ENCODE data around the gene NRG3. TPM values are rescaled to one million over a fixed set of nuclear protein-coding genes. Genes with fewer than 3 reads are reported as not detected.

Gene NRG3
- total RNA-seq = not detected in 2 replicates

DNA sequence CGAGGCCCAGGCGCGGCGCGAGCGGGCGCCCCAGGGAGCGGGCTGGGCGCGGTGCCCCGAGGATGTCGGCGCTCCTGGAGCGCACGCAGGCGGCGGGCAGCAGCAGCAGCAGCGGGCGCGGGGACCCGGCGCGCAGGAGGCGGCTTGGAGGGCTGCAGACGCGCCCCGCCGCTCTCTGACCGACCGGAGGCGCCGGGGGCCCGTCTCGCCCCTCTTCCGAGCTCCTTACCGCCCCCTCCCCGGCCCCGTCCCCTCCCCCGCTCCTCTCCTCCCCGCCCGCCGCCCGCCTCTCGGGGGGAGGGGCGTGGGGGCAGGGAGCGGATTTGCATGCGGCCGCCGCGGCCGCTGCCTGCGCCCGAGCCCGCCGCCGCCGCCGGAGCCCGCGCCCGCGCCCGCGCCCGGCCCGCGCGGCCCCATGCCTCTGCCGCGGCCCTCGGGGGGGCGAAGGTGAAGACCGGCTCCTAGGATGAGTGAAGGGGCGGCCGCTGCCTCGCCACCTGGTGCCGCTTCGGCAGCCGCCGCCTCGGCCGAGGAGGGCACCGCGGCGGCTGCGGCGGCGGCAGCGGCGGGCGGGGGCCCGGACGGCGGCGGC is at the start of gene NRG3:
NRG3 (plus strand) TSS at position 320 of the 592 bp plus-strand sequence.

